PC-9 (cell line): ENCODE results near the gene FBXO9.

ENCODE experiments used
- CTCF ChIP-seq: fragments of 200-600 bp; sonication (generic); conservative IDR thresholded peaks from 2 replicates; pipeline ENCODE4 v1.6.1; 2017; ENCODE audit warnings: mixed run types, antibody characterized with exemption, mild to moderate bottlenecking, moderate library complexity
- EZH2 ChIP-seq: fragments of 200-600 bp; sonication (generic); IDR thresholded peaks from 2 replicates; pipeline ENCODE4 v1.8.0; 2017; ENCODE audit warnings: antibody characterized with exemption, low read depth

DNA sequence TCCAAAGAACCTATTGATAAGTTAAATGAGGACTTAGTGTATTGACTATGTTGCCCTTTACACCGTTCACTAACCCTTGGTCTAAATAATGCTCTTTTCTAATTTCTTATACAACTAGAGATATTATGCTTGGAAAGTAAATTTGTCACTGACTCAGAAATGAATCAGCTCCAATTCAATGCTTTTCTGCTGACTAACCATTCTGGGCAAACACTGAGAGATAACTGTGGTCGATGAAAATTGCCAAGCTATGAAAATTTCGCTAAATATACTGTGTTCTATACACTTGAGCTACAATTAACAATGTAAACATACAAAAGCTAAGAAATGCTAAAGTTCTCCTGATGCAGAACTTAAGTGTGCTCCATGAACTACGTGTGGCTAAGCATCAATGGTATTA is 23.1 kb upstream of the FBXO9 start:
- TF ChIP-seq CTCF (no peak), EZH2 (no peak)
